Astrocyte (in vitro differentiated cells and primary cell): ENCODE measurements around the gene CIAO3. TPM values are rescaled to one million over a fixed set of nuclear protein-coding genes. Genes with fewer than 3 reads are reported as not detected.
"Not testable (repeated sequence)": the region's sequence is repeated elsewhere in the genome, so short reads cannot be mapped to it uniquely, and the experiment has no call there.

Experiments used
- DNase-seq: peaks from one replicate; pipeline ENCODE4 v3.0.0-alpha.2; 2010; ENCODE audit warnings: low read depth
- FAIRE-seq: peaks from 2 replicates; lab custom pipeline; 2011; peaks lifted over from hg19 to GRCh38; lab: Jason Lieb, UNC
- H2AFZ ChIP-seq: 2 replicates; pipeline ENCODE4 v1.6.0; 2012; ENCODE audit warnings: low read depth, low read length, inconsistent platforms
- H3K27ac ChIP-seq: 2 replicates; pipeline ENCODE4 v1.5.1; 2011; ENCODE audit warnings: low read depth, low read length, inconsistent platforms
- H3K27me3 ChIP-seq: 2 replicates; pipeline ENCODE4 v1.6.0; 2011; ENCODE audit warnings: low read length, inconsistent platforms; ENCODE audit not compliant: insufficient read depth
- H3K36me3 ChIP-seq: 2 replicates; pipeline ENCODE4 v1.5.1; 2011; ENCODE audit warnings: low read length, inconsistent platforms; ENCODE audit not compliant: insufficient read depth
- H3K4me1 ChIP-seq: 2 replicates; pipeline ENCODE4 v1.5.1; 2011; ENCODE audit warnings: low read length, inconsistent platforms; ENCODE audit not compliant: insufficient read depth
- H3K4me2 ChIP-seq: 2 replicates; pipeline ENCODE4 v1.6.0; 2012; ENCODE audit warnings: low read length, inconsistent platforms
- H3K4me3 ChIP-seq: 2 replicates; pipeline ENCODE4 v1.5.1; 2011; ENCODE audit warnings: low read depth, mild to moderate bottlenecking, low read length, inconsistent platforms; ENCODE audit not compliant: insufficient read depth
- H3K79me2 ChIP-seq: 2 replicates; pipeline ENCODE4 v1.6.0; 2012; ENCODE audit warnings: mild to moderate bottlenecking, low read length, inconsistent platforms; ENCODE audit not compliant: insufficient read depth
- H3K9ac ChIP-seq: 2 replicates; pipeline ENCODE4 v1.6.0; 2012; ENCODE audit warnings: mild to moderate bottlenecking, low read length, inconsistent platforms
- H3K9me3 ChIP-seq: 2 replicates; pipeline ENCODE4 v1.5.1; 2012; ENCODE audit warnings: low read depth, mild to moderate bottlenecking, low read length, inconsistent platforms; ENCODE audit not compliant: insufficient read depth
- H4K20me1 ChIP-seq: 2 replicates; pipeline ENCODE4 v1.6.0; 2012; ENCODE audit warnings: low read length, inconsistent platforms; ENCODE audit not compliant: insufficient read depth
- H3K27ac Mint-ChIP-seq: one replicate; pipeline ENCODE4 v1.8.0; 2021; ENCODE audit warnings: mild to moderate bottlenecking, mixed read lengths; ENCODE audit not compliant: unreplicated experiment
- H3K27me3 Mint-ChIP-seq: one replicate; pipeline ENCODE4 v1.8.0; 2021; ENCODE audit warnings: low read depth, mixed read lengths; ENCODE audit not compliant: unreplicated experiment
- H3K36me3 Mint-ChIP-seq: one replicate; pipeline ENCODE4 v1.8.0; 2021; ENCODE audit warnings: low read depth, mixed read lengths; ENCODE audit not compliant: unreplicated experiment
- H3K4me1 Mint-ChIP-seq: one replicate; pipeline ENCODE4 v1.8.0; 2021; ENCODE audit warnings: low read depth, mixed read lengths; ENCODE audit not compliant: unreplicated experiment
- H3K4me3 Mint-ChIP-seq: one replicate; pipeline ENCODE4 v1.8.0; 2021; ENCODE audit warnings: mild to moderate bottlenecking, moderate library complexity, mixed read lengths; ENCODE audit not compliant: unreplicated experiment
- H3K9me3 Mint-ChIP-seq: one replicate; pipeline ENCODE4 v1.8.0; 2021; ENCODE audit warnings: mild to moderate bottlenecking, mixed read lengths; ENCODE audit not compliant: unreplicated experiment
- EZH2 ChIP-seq: IDR thresholded peaks from 2 replicates; pipeline ENCODE4 v1.6.1; 2012; ENCODE audit warnings: mild to moderate bottlenecking, low read length, inconsistent platforms; ENCODE audit not compliant: insufficient read depth
- total RNA-seq: library from RNA; stranded (reverse); gene quantifications from 2 replicates; pipeline ENCODE4 v1.2.1, GENCODE V29; 2021
- TF ChIP-seq, protein P1 (sequence below): IDR thresholded peaks from 2 replicates; pipeline ENCODE4 v1.5.1; 2011; ENCODE audit warnings: low read depth, mild to moderate bottlenecking, inconsistent platforms, low read length, moderate library complexity; ENCODE audit not compliant: insufficient read depth

The CIAO3 gene
- total RNA-seq, 1 donor from 2014 or later, result 19.6 TPM

DNA sequence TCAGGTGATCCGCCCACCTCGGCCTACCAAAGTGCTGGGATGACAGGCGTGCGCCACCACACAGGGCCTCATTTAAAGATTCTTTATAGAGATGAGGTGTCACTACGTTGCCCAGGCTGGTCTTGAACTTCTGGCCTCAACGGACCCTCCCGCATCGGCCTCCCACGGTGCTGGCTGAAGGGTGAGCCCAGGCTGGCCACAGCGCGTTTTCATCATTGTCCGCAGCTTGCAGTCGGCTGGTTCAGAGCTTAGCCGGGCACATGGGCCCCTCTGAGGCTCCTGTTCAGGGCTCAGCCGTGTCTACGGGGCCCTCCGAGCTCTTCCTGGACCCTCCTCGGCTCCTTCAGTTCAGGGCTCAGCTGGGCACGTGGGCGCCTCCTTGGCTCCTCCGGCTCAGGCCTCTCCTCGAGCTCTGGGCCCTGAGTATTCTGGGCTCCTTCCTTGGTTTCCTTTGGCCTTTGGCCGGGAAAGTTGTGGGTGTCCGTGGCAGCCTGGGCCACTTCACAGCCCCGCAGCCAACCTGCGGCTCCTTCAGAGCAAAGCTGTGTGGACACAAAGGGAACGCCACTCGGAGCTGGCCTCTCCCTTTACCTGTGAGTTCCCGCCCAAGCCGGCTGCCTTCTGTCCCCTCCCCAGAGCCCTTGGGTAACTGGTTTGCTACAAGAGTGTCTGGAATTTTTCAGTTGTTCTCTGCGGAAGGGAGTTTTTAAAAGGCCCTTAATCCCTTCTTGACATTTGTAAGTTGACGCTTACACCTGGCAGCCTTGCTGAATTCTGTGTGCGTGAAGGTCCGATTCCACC lies 18.5 kb upstream of the CIAO3 start:
- Histone ChIP-seq H3K9ac (no peak overlapping the region), H3K4me2 (no peak overlapping the region), H4K20me1 (no peaks in the 10 kb centered on the region), H3K79me2 (no peaks in the 10 kb centered on the region), H2AFZ (no peak overlapping the region), H3K27me3 (no peaks in the 10 kb centered on the region), H3K4me1 (peaks cover 7% of the 10 kb centered on the region), H3K9me3 (no peaks in the 10 kb centered on the region), H3K36me3 (no peaks in the 10 kb centered on the region), H3K4me3 (no peak overlapping the region), H3K27ac (no peak overlapping the region)
- no peak for TF ChIP-seq EZH2
- TF ChIP-seq, protein P1, sequence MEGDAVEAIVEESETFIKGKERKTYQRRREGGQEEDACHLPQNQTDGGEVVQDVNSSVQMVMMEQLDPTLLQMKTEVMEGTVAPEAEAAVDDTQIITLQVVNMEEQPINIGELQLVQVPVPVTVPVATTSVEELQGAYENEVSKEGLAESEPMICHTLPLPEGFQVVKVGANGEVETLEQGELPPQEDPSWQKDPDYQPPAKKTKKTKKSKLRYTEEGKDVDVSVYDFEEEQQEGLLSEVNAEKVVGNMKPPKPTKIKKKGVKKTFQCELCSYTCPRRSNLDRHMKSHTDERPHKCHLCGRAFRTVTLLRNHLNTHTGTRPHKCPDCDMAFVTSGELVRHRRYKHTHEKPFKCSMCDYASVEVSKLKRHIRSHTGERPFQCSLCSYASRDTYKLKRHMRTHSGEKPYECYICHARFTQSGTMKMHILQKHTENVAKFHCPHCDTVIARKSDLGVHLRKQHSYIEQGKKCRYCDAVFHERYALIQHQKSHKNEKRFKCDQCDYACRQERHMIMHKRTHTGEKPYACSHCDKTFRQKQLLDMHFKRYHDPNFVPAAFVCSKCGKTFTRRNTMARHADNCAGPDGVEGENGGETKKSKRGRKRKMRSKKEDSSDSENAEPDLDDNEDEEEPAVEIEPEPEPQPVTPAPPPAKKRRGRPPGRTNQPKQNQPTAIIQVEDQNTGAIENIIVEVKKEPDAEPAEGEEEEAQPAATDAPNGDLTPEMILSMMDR, result no peak
- Mint-ChIP-seq H3K4me3 (no peak overlapping the region), H3K36me3 (peaks cover 3% of the 10 kb centered on the region), H3K27ac (no peak overlapping the region), H3K4me1 (no peaks in the 10 kb centered on the region), H3K9me3 (peaks cover 5% of the 10 kb centered on the region), H3K27me3 (peaks cover 8% of the 10 kb centered on the region)
- FAIRE-seq, result no peak
- DNase-seq, result no peak

- Histone ChIP-seq H3K4me3 (no peak overlapping the region), H3K4me1 (peaks cover 12% of the 10 kb centered on the region), H3K36me3 (no peaks in the 10 kb centered on the region), H3K27me3 (peaks cover 2% of the 10 kb centered on the region), H4K20me1 (no peaks in the 10 kb centered on the region), H3K9me3 (no peaks in the 10 kb centered on the region), H3K9ac (no peak overlapping the region), H3K4me2 (no peak overlapping the region), H3K27ac (no peak overlapping the region), H3K79me2 (no peaks in the 10 kb centered on the region), H2AFZ (no peak overlapping the region)
- Mint-ChIP-seq H3K9me3 (peaks cover 5% of the 10 kb centered on the region), H3K4me3 (no peak overlapping the region), H3K27ac (no peak overlapping the region), H3K36me3 (peaks cover 3% of the 10 kb centered on the region), H3K27me3 (peaks cover 15% of the 10 kb centered on the region), H3K4me1 (peaks cover 2% of the 10 kb centered on the region)
- no peak for DNase-seq
- no peak for FAIRE-seq
- TF ChIP-seq EZH2, result no peak
- TF ChIP-seq, protein P1, result no peak
Measured at GRCh38 chr16:756428-756827, 15.6 kb upstream of the CIAO3 start.

GRCh38 chr16:754656-755055 lies 13.9 kb upstream of the CIAO3 start:
- Histone ChIP-seq H2AFZ (no peak overlapping the region), H4K20me1 (no peaks in the 10 kb centered on the region), H3K79me2 (no peaks in the 10 kb centered on the region), H3K27ac (no peak overlapping the region), H3K36me3 (no peaks in the 10 kb centered on the region), H3K27me3 (peaks cover 2% of the 10 kb centered on the region), H3K4me3 (no peak overlapping the region), H3K9me3 (no peaks in the 10 kb centered on the region), H3K9ac (no peak overlapping the region), H3K4me1 (peaks cover 7% of the 10 kb centered on the region), H3K4me2 (no peak overlapping the region)
- Mint-ChIP-seq H3K27ac (no peak overlapping the region), H3K9me3 (peaks cover 5% of the 10 kb centered on the region), H3K27me3 (peaks cover 15% of the 10 kb centered on the region), H3K4me1 (peaks cover 2% of the 10 kb centered on the region), H3K36me3 (peaks cover 1% of the 10 kb centered on the region), H3K4me3 (no peak overlapping the region)
- TF ChIP-seq, protein P1, result no peak
- no peak for TF ChIP-seq EZH2
- FAIRE-seq (no peak), DNase-seq (no peak)

DNA sequence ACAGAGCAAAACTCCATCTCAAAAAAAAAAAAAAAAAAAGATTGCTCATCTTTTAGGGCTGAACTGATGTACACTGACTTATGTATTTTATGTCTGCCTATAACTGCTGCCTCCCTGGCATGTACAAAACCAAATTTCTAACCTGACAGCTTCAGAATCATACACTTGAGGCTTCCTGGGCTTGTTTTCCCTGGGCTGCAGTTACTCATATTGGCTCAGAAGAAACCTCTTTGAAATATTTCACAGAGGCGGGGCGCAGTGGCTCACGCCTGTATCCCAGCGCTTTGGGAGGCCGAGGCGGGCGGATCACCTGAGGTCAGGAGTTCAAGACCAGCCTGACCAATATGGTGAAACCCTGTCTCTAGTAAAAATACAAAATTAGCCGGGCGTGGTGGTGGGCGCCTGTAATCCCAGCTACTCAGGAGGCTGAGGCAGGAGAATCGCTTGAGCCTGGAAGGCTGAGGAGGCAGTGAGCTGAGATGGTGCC lies 13.4 kb upstream of the CIAO3 start:
- H2AFZ ChIP-seq, H3K4me1 ChIP-seq, H3K4me3 Mint-ChIP-seq, H3K4me3 ChIP-seq, FAIRE-seq, H3K4me2 ChIP-seq, H3K36me3 ChIP-seq, H3K27me3 ChIP-seq, H3K9ac ChIP-seq, H3K36me3 Mint-ChIP-seq, H4K20me1 ChIP-seq, H3K9me3 Mint-ChIP-seq, H3K4me1 Mint-ChIP-seq, H3K27ac ChIP-seq, H3K79me2 ChIP-seq, H3K9me3 ChIP-seq, DNase-seq, H3K27ac Mint-ChIP-seq: not testable (repeated sequence)
- peaks cover 14% of the 10 kb centered on the region for H3K27me3 Mint-ChIP-seq
